NB4 (cell line): Measurements from ENCODE around the gene GOLIM4.
"Not testable (repeated sequence)": the region's sequence is repeated elsewhere in the genome, so short reads cannot be mapped to it uniquely, and the experiment has no call there.

Experiments
- DNase-seq: peaks from one replicate; pipeline ENCODE4 v3.0.0; 2010; ENCODE audit warnings: low read depth
- H3K4me3 ChIP-seq: one replicate; pipeline ENCODE4 v1.5.1; 2011; ENCODE audit warnings: mild to moderate bottlenecking, low read depth, low read length, moderate library complexity
- CTCF ChIP-seq: IDR thresholded peaks from one replicate; pipeline ENCODE4 v1.5.1; 2012; ENCODE audit warnings: low read depth, low read length
- MAX ChIP-seq: IDR thresholded peaks from 2 replicates; pipeline ENCODE4 v1.6.1; 2011; ENCODE audit warnings: low read depth, low read length
- MYC ChIP-seq: IDR thresholded peaks from 2 replicates; pipeline ENCODE4 v1.6.1; 2011; ENCODE audit warnings: low read depth, low read length
- POLR2A ChIP-seq: IDR thresholded peaks from 2 replicates; pipeline ENCODE4 v1.6.1; 2011; ENCODE audit warnings: mild to moderate bottlenecking; ENCODE audit not compliant: insufficient read length; ENCODE audit errors: extremely low read depth

GOLIM4 gene

GRCh38 chr3:168095611-168096209 lies at the start of gene GOLIM4:
Gene GOLIM4, minus strand, starts transcription at chr3:168095924. Its CDS starts 639 bp downstream, at chr3:168095285.
- H3K4me3 ChIP-seq, result peak within 1 kb of the TSS; percentile 86
- TF ChIP-seq CTCF (no peak), MYC (no peak), MAX (peak; percentile 88), POLR2A (no peak)
- DNase-seq, result peak; percentile 98

- no peak overlapping the region for H3K4me3 ChIP-seq
- peak; percentile 29 for DNase-seq
Measured at GRCh38 chr3:168141405-168141998, 45.8 kb upstream of the GOLIM4 start.

GRCh38 chr3:168139947-168140346 lies 44.2 kb upstream of the GOLIM4 start:
- no peak for TF ChIP-seq MAX
- TF ChIP-seq CTCF, result no peak
- no peak for TF ChIP-seq POLR2A
- no peak for TF ChIP-seq MYC
- H3K4me3 ChIP-seq, result no peak overlapping the region
- DNase-seq, result no peak

More at GRCh38 chr3:168141405-168141998, 45.8 kb upstream of the GOLIM4 start:
- no peak for TF ChIP-seq POLR2A
- no peak for TF ChIP-seq MYC
- no peak for TF ChIP-seq CTCF
- no peak for TF ChIP-seq MAX

- TF ChIP-seq POLR2A (no peak), CTCF (no peak), MYC (no peak), MAX (no peak)
- H3K4me3 ChIP-seq, result no peak overlapping the region
- DNase-seq, result no peak
Measured at GRCh38 chr3:168138421-168138820, 42.7 kb upstream of the GOLIM4 start.

- no peak for TF ChIP-seq POLR2A
- DNase-seq, result no peak
Measured at GRCh38 chr3:168134931-168135330, 39.2 kb upstream of the GOLIM4 start.

GRCh38 chr3:168130250-168130649 lies 34.5 kb upstream of the GOLIM4 start:
- H3K4me3 ChIP-seq, DNase-seq: not testable (repeated sequence)

More at GRCh38 chr3:168134931-168135330, 39.2 kb upstream of the GOLIM4 start:
- H3K4me3 ChIP-seq, result no peak overlapping the region

- H3K4me3 ChIP-seq, DNase-seq: not testable (repeated sequence)
Measured at GRCh38 chr3:168128463-168128862, 32.7 kb upstream of the GOLIM4 start.
